Inflammatory macrophage (primary cell): Measurements from ENCODE around the gene ITPR1.
A peak's percentile ranks its signal among the peaks of the same experiment; 100 is the strongest.
"Not testable (repeated sequence)": the region's sequence is repeated elsewhere in the genome, so short reads cannot be mapped to it uniquely, and the experiment has no call there.

ENCODE experiments used
- DNase-seq, 2 donors: peaks; one replicate each; pipeline ENCODE4 v3.0.0-alpha.2; 2020 to 2022
- total RNA-seq, 18 experiments: gene quantifications; one replicate each; lab custom pipeline; 2026; ENCODE audit warnings: mixed read lengths in 6 of 18, inconsistent platforms in 2 of 18; lab: John Stamatoyannopoulos, UW

The ITPR1 gene
- total RNA-seq, result 76.5 to 313 (median 224) reads per million in 18 experiments

DNA sequence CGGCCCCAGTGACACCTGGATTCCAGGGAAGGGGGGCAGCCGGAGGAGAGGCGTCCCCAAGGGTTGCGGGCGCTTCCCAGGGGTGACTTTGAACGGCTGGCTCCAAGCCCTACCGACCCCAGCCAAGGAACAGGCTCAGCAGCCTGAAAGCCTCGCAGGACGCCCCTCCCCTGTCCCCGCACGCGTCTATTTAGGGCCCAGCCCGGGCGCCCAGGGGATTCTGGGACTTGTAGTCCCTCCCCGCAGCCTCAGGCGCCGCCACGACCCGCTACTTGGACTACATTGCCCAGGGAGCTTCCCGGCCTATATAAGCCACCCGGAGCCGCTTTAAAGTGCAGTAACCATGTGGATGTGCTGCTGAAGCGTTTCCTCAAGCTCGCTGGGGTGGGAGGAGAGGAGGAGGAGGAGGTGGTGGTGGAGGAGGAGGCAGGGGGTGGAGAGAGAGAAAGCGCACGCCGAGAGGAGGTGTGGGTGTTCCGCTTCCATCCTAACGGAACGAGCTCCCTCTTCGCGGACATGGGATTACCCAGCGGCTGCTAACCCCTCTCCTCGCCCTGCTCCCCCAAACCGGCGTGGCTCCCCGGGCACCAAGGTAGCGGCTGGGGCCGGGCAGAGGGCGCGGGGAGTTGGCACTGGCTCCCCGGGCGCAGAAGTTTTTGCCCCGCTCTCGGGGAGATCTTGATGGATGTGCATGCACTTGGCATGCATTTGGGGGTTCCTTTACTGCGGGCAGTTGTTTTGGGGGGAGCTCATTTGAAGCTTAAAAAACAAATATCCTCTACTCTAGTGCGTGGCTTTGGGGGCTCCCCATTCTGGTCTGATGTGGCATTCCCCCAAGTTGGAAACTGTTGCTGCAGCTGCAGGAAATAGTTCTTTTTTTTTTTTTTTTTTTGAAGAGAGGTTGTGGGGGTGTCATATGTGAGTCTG is at the start of gene ITPR1:
ITPR1 (plus strand) TSS at position 335 of the 927 bp plus-strand sequence. CDS start 23,144 bp downstream, outside the sequence.
- DNase-seq, result peak; percentile 99

DNA sequence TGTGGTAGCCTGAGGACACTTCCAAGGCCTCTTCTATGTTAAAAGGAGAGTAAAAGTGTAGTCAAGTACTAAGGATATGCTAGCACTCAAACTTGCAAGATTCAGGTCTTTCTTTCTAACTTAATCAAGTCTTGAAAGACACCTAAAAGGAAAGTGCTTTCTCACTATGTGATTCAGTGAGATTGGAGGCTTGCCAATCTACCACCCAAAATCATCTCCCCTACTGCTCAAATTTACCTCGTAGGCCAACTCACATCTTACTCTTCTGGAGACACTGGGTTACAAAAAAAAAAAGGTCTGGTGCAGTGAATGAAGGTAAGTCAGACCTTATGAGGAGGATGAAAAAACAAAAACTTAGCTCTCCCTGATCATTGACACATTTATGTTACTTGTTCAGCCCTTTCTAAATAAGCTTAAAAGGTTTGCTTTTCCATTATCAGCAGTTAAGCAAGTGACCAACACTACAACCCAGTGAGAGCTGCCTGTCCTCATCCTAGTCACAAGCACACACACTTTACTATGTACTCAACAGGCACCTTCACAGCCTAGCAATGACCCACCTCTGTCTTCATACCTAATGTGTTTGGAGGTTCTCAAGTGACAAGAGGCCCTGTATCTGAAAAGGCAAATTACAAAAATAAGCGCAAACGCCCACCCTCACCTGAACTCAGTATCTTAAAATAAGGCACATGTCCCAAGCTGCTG is 45.7 kb upstream of the ITPR1 start:
- DNase-seq, result no peak

DNA sequence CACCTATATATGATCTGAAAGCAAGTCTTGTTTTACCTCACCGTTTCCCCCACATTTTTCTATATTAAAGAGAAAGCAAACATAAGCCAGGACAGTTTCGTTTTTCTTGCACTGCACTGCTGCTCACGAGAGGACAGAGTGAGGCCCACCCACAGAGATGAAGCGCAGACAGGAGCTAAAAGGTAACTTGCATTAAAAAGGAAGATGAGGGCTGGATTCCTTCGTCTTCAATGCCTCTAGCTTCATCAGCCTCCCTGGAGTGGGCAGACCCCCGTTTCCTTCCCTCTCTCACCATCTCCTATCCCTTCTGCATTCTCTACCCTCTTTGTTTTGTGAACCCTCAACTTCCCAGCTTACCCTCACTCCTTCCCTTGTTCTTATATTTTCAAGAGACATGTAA is 45.0 kb upstream of the ITPR1 start:
- no peak for DNase-seq

DNA sequence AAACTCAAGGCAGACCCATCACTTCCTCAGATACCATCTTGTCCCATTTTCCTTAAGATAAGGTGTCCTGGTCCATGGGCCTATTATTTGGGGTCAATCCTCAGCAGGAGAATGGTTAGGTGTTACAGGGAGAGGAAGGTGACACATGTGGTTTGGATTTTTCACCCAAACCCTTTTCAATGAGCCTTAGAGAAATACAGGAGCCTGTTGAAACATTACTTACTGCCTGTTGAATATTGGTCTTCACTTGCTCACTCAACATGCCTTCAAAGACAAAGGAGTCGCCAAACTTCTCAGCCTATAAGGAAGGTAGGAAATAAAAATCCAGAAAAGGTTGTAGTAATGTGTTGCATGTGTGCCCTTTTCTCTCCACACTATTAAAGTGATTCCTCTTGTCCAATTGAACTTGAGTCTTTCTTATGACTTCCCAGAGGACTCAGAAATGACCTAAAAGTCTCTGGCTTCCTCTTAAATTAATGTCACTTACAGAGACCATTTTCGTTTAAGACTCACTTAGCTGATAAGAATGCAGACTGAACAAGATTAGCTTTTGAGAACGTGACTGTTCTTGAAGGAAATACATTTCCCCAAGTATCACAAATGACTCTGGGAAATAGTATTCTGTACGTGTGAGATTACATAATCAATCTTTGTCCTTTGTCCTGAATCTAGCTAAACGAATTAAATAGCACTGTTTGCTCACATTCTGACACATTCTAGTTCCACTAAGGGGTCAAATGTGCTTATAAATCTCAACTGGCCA is 43.9 kb upstream of the ITPR1 start:
- DNase-seq, result no peak

DNA sequence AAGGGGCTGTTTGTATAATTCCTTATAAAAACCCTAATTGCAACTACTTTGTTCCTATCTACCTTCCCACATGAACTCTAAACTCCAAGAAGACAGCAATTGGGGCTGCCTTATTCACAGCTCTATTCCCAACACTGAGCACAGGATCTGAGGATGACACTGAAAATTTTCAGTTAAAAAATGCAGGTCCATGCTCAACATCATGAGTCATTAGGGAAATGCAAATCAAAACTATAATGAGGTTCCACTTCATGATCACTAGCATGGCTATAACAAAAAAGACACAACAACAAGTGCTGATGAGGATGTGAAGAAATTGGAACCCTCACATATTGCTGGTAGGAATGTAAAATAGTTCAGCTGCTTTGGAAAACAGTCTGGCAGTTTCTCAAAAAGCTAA is 39.0 kb upstream of the ITPR1 start:
- no peak for DNase-seq

DNA sequence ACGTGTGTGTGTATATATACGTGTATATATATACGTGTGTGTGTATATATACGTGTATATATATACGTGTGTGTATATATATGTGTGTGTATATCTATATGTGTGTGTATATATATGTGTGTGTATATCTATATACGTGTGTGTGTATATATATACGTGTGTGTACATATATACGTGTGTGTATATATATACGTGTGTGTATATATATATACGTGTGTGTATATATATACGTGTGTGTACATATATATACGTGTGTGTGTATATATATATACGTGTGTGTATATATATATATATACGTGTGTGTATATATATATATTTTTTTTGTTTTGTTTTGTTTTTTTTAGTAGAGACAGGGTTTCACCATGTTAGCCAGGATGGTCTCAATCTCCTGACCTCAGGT is 36.4 kb upstream of the ITPR1 start:
- DNase-seq, result not testable (repeated sequence)

DNA sequence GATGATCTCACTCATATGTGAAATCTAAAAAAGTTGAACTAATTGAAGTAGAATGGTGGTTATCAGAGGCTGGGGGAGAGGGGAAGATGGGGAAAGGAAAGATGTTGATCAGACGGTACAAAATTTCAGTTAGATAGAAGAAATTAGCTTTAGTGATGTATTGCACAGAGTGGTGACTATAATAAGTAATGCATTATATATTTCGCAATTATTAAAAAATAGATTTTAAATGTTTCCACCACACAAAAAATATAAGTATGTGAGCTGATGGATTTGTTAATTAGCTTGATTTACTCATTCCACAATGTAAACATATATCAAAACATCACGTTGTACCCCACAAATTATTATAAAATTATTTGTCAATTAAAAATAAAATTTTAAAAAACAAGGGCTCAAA is 34.2 kb upstream of the ITPR1 start:
- no peak for DNase-seq

DNA sequence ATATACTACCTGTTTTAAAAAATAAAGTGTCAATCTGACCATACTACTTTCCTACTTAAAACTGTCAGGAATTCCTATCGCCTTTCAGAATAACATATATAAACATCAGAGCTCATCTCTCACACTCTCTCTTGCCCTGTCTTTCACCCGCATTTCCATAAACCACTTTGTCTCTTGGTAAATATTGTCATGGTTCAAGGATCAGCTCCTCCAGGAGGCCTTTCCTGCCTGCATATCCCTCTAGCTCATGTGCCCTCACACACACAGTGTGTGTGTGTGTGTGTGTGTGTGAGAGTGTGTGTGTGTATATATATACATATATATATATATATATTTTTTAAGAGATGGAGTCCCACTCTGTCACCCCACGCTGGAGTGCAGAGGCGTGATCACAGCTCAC is 32.8 kb upstream of the ITPR1 start:
- DNase-seq, result no peak

DNA sequence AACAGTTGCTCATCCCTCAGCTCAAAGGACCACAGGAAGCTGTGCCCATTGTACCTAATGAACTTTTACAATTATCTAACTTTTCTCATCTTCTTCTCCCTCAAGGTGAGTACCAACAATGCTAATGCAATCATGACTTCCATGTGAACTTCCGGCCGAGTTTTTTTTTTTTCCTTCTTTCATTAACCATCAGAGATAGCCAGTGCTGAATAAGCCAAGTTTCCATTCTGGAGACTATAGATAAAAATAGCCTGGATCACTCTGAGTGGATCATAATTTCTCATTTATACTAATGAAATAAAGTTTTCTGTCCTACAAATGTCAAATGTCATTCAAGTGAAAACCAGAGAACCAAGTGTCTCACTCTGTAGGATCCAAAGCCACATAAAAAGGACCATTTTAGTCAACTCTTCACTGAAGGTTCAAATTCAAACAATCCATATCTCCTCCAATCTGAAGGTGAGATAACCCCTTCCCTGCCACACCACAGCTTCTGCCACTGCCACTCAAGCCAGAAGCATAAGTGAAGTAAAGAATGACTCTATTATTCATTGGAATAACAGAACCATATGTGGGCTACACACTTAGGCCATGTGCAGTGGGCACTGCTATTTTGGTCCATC is 31.6 kb upstream of the ITPR1 start:
- no peak for DNase-seq

DNA sequence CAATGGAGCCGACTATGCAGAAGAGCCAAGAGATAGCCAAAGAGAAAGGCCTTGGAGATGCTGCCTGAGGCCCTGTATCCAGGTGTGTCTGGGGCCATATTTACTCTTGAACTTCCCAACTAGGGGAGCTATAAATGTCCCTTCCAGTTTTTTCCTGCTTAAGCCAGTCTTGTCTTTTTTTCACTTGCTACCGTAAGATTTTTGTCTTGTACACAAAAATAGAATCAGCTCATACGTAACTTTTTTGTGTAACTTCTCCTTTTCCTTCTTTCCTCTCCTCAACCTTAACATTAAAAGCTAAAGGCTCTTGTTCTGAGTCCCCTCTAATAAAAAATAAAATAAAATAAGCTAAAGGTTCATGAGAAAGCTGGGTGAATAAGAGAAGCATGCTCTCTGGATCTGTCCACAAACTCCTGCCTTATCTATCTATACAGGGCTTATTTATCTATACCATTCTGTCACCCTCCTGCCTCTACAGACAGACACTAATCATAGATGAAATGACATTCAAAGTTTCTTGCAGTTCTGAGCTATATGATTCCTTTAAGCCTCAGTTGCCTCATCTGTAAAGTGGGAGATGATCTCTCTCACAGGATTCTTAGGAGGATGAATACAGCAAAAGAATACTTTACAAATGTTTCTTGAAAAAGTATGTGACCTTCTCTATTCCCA is 30.6 kb upstream of the ITPR1 start:
- peak in 1 of 2 donors; percentile 34 for DNase-seq

DNA sequence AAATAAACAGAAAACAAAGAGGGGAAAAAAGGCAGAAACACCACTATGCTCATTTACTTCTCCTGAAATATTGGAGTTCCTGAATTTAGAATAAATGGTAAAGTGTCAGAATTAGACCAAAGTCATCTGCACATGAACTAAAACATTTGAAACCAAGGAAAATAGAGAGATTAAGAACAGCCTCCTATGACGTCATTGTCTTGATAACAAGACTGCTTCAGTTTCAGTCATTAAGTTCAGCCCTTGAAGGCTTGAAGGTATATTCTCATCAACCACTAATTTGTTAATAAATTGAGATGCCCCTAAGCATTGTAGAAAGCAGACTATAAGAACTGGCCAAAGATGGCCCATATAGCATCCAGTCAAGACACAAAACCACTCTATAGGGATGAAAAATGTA is 28.6 kb upstream of the ITPR1 start:
- no peak for DNase-seq

DNA sequence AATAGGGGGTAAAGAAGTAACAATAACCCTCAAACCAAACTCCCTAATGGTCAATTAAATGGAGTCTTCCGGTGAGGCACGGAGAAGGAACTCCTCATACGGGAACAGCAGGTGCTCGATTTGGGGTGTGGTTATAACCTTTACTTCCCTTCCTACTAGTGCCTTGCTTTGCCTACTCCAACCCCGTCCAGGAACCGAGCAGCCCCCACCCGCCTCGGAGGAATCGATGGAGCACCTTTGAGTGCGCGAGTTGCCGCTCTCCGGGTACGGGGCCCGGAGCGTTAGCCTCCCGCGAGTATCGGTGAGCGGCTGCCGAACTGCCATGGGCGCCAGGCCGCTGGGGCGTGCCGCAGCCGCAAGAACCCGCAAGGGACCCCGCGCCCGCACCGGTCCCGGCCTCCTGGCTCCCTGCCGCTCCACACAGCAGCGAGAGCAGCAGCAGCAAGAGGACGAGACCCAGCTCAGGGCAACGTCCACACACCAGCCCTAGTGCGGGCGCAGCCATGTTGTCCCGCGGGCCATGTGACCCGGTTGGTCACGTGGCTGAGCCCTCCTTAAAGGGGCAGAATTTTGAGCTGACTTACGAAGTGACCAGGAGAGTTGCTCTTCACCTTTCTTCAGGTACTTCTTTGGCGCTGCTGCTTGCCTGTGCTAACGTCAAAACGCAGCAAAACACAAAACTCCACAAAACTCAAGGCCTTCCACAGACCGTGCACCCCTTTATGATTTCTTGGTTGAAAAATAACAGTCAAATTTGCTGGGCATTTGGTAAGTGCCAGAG is 26.2 kb upstream of the ITPR1 start, which contains the start of gene SUMF1:
SUMF1 (minus strand) TSS at position 529 of the 781 bp plus-strand sequence; CDS start at position 505, 24 bp downstream.
- DNase-seq, result peak; percentile 59 to 77

DNA sequence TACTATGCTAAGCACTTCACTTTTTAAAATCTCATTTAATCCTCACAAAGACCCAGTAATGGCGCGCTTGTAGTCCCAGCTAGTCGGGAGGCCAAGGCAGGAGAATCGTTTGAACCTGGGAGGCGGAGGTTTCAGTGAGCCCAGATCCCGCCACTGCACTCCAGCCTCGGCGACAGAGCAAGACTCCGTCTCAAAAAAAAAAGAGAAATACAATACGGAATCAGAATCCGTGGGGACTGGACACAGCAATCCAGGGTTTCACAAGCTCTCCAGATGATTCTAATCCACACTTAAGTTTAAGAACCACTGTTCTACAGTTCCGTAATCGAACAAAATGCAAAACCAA is 25.7 kb upstream of the ITPR1 start:
- no peak for DNase-seq

DNA sequence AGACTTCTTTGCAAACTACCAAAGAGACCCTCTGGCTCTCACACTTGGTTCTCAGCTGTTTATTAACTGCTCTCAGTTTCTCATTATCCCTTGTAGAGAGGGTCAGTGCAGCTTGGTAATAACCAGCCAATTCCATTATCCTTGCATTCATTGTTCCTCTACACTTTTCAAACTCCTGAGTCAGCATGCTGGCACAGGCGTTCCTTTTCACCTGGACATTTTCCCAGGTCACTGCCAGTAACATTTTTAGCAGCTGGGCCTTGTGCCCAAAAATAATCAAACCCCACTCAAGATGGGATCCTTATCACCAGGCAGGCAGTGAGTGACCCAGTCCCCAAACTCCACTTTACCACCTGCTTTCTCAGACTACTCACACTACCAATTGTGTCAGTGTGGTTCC is 21.2 kb upstream of the ITPR1 start:
- no peak for DNase-seq

DNA sequence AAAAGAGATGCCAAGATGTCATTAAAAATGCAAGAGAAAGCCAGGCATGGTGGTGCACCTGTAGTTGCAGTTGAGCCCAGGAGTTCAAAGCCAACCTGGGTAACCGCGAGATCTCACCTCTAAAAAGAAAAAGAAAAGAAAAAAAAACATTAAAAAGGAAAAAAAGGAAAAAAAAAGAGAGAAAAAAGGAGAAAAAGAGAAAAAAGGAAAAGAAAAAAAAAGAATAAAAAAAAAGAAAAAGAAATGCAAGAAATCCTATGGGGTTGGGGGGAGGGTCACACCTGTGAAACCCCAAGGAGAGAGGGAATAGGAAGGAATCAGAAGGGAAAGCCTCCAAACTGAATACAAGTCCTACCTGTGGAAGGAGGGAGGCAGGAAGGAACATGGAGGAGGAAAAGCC is 20.8 kb upstream of the ITPR1 start:
- no peak for DNase-seq

DNA sequence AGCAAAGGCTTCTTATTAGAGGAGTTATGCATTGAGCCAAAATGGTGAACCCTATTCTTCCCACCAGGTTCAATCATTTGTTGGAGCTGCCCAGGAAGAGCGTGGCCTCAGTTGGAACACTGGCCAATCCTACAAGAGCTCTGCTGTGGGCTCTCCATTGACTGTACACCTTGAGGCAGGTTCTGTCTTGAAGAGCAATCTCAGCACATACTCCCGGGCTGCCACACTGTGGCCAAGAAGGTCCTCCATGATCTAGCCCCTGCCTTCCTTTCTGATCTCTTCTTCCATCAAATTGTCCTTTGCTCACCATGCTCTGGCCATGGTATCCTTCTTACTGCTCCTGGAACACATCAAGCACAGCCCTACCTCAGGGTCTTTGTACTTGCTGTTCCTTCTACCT is 20.4 kb upstream of the ITPR1 start:
- DNase-seq, result no peak

DNA sequence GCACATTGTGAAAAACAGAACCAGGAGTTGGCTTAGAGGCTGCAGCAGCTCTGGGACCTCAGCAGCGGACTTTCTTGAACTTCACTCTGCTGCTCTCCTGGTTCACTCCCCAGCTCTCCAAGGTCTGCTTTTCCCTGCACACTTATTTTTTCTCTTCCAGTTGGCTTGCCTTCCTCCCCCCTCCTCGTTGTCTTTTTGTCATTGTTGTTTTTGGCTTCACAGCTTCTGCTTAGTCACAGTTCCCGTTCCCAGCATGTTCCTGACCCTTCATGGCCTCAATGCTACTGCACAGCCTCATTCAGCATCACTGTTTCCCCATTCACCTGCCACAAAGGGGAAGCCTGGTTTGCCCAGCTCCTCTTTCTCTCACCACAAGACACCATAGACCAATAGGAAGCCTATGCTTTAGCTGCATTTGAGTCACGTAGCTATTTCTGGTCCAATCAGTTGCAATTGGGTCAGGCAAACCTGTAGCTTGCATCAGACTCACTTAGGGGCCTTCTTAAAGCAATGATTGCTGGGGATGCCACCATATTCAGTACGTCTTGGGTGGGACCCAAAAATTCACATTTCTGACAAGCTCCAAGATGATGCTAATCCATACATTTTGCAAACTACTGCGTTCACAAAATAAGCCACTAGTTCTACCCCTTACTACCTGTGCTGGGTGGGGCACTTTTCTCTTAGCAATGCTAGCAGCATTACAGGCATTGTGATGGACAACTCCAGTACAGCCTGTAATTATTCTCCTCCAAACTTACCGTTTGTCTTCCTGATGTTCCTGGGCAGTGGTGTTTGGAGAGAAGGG is 18.3 kb upstream of the ITPR1 start:
- DNase-seq, result peak; percentile 93 to 94

DNA sequence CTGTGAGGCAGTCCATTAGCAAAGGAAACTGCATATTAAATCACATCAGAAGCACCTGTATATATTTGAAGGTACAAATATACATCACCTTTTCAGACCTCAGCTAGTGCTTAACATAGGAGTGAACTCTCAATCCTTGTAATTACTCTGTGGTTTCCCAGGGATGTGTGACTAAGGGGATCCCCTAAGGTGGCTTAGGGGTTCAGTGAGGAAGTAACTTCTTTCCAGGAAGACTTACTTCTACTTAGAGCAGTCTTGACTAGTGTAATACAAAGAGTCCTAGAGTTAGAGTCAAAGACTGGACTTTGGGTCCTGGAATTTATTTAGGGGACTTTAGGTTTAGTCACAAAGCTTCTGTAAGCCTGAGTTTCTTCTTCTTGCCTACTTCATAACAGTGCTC is 17.3 kb upstream of the ITPR1 start:
- peak in 1 of 2 donors; percentile 15 for DNase-seq

DNA sequence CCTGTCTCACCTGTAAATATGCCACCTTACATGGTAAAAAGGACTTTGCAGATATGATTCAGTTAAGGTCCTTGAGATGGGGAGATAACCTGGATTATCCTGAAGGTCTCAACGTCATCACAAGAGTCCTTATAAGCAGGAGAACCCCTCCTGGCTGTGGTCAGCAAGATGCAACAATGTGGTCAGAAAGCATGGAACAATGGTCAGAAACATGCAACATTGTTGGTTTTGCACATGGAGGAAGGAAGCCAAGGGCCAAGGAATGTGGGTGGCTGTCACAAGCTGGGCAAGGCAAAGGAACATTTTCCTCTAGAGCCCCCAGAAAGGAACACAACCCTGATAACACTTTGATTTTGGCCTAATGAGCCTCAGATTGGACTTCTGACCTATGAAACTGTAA is 16.7 kb upstream of the ITPR1 start:
- DNase-seq, result peak; percentile 73 to 81

DNA sequence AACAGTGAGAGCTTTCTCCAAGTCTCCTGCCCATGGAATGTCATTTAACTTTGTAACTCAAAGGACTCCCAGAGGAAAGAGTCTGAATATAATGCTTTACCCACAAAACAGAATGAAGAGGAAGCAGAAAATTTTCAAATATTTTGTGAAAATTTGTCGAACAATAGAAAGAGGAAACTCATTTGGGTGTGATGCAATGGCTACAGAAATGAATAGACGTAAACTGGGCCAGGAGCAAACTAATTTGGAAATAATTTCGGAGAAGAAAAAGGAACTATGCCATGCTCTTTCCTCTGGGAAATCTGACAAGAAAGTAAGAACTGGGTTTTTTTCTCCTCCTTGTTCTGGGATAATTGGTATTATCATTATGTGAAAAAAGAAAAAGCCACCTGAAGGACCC is 14.9 kb upstream of the ITPR1 start:
- peak; percentile 70 to 91 for DNase-seq
